Transverse colon (tissue), 4 donors: Measurements from ENCODE around the gene TXNDC17. TPM values are rescaled to one million over a fixed set of nuclear protein-coding genes. Genes with fewer than 3 reads are reported as not detected.
"Not testable (repeated sequence)": the region's sequence is repeated elsewhere in the genome, so short reads cannot be mapped to it uniquely, and the experiment has no call there.

Experiments
- DNase-seq: peaks from one replicate; pipeline ENCODE4 v3.0.0-alpha.2; 2019
- H3K27ac ChIP-seq, 4 donors: fragments of 200-600 bp; sonication (generic); 2 replicates each; pipeline ENCODE4 v1.5.1; 2016 to 2018; ENCODE audit warnings: inconsistent platforms in 4 of 4
- H3K27me3 ChIP-seq: fragments of 200-600 bp; sonication (generic); 2 replicates; pipeline ENCODE4 v1.5.1; 2017; ENCODE audit warnings: inconsistent platforms
- H3K36me3 ChIP-seq, 4 donors: fragments of 200-600 bp; sonication (generic); 2 replicates each; pipeline ENCODE4 v1.5.1; 2017 to 2019; ENCODE audit warnings: inconsistent platforms in 4 of 4
- H3K4me1 ChIP-seq, 4 donors: fragments of 200-600 bp; sonication (generic); 2 replicates each; pipeline ENCODE4 v1.5.1; 2017 to 2020; ENCODE audit warnings: inconsistent platforms in 4 of 4
- H3K4me3 ChIP-seq, 4 donors: fragments of 200-600 bp; sonication (generic); 1 replicate in 1 of 4; 2 replicates in 3 of 4; pipeline versions ENCODE4 v1.5.1 to v1.6.1; 2017 to 2019; ENCODE audit warnings: inconsistent platforms in 4 of 4
- H3K9me3 ChIP-seq, 2 donors: fragments of 200-600 bp; sonication (generic); 2 replicates each; pipeline ENCODE4 v1.5.1; 2017 to 2019; ENCODE audit warnings: inconsistent platforms in 2 of 2
- EP300 ChIP-seq: sonication (generic); formaldehyde crosslinking; IDR thresholded peaks from one replicate; pipeline ENCODE4 v1.6.1; 2017; ENCODE audit warnings: antibody characterized with exemption, low read depth
- POLR2A ChIP-seq: fragments of 450-650 bp; IDR thresholded peaks from one replicate; pipeline ENCODE4 v1.6.1; 2016; ENCODE audit warnings: antibody characterized with exemption, mild to moderate bottlenecking, moderate library complexity
- POLR2AphosphoS5 ChIP-seq, 3 donors: sonication (generic); formaldehyde crosslinking; IDR thresholded peaks; one replicate each; pipeline ENCODE4 v1.6.1; 2016; ENCODE audit warnings: antibody characterized with exemption in 3 of 3
- WGBS, 2 donors: methylation state at CpG; one replicate each; pipeline ENCODE4 v1.1.5; 2018; ENCODE audit warnings: low coverage in 1 of 2; 5-methylcytosine and 5-hydroxymethylcytosine counted together
- in situ Hi-C, 4 donors: fragments of 200-750 bp; cut with MboI; loops; one replicate each; pipeline versions ENCODE4 v1.15.0 to v1.15.1; 2017; ENCODE audit warnings: low sequenced_read_pairs in 3 of 4, low pct_ligation_motif_present in 1 of 4, low pct_unique_long_range_greater_than_20kb in 1 of 4
- intact Hi-C: fragments of 100-400 bp; cut with DNase I; formaldehyde crosslinking; loops from one replicate; pipeline ENCODE4 v1.15.1; 2023; ENCODE audit warnings: low total_unique reads
- total RNA-seq, 4 donors: library from RNA; depleted of rRNA; stranded (reverse); fragments of >200 nt; gene quantifications; one replicate each; pipeline ENCODE4 v1.1.0, GENCODE V29; 2016
- TF ChIP-seq, protein P1 (sequence below), 5 experiments: fragments of 200-600 bp in 3 of 5; fragments of 450-650 bp in 2 of 5; sonication (generic) in 3 of 5; IDR thresholded peaks; 1 replicate in 2 of 5; 2 replicates in 3 of 5; pipeline ENCODE4 v1.5.1; 2016 to 2017; ENCODE audit warnings: antibody characterized with exemption in 5 of 5, inconsistent platforms in 3 of 5, mild to moderate bottlenecking in 2 of 5, moderate library complexity in 1 of 5

The TXNDC17 gene
- total RNA-seq: 100 to 1,000 TPM in 3 of 4 donors, 10 to 100 TPM in 1; 60.2 to 439 (median 238) TPM

- peak within 1 kb of the TSS; percentile 85 to 94 (median 92) for H3K27ac ChIP-seq
- in situ Hi-C loops: loop anchor here (25.0 kb wide), 2 partner anchors 178 to 372 kb away; partner anchors contain the start of genes BCL6B (in 1 of the 4) and RNASEK (in 1 of the 4)
- H3K27me3 ChIP-seq: no peaks in the 10 kb centered on the region
- no peaks in the 10 kb centered on the region for H3K36me3 ChIP-seq
- intact Hi-C loops: no loop called here
- H3K4me1 ChIP-seq: peaks cover 20 to 33% (median 30%) of the 10 kb centered on the region in 4 donors
- H3K4me3 ChIP-seq: peak within 1 kb of the TSS; percentile 73 to 92 (median 78)
- 0% methylated on average over 35 of the region's 52 CpGs; no CpG with 5 or more reads in 1 of the 2 donors for WGBS, 2 donors
- no peaks in the 10 kb centered on the region for H3K9me3 ChIP-seq
- TF ChIP-seq, protein P1, sequence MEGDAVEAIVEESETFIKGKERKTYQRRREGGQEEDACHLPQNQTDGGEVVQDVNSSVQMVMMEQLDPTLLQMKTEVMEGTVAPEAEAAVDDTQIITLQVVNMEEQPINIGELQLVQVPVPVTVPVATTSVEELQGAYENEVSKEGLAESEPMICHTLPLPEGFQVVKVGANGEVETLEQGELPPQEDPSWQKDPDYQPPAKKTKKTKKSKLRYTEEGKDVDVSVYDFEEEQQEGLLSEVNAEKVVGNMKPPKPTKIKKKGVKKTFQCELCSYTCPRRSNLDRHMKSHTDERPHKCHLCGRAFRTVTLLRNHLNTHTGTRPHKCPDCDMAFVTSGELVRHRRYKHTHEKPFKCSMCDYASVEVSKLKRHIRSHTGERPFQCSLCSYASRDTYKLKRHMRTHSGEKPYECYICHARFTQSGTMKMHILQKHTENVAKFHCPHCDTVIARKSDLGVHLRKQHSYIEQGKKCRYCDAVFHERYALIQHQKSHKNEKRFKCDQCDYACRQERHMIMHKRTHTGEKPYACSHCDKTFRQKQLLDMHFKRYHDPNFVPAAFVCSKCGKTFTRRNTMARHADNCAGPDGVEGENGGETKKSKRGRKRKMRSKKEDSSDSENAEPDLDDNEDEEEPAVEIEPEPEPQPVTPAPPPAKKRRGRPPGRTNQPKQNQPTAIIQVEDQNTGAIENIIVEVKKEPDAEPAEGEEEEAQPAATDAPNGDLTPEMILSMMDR (IDR thresholded peaks at IDR 0.05): no peak
- peak; percentile 95 for TF ChIP-seq POLR2A
- TF ChIP-seq EP300: no peak
- TF ChIP-seq POLR2AphosphoS5 (IDR thresholded peaks at IDR 0.05): peak; percentile 95 to 98 (median 98)
- DNase-seq: peak; percentile 94
Observed at GRCh38 chr17:6640536-6641246, at the start of gene TXNDC17, which contains the start of gene KIAA0753. TSS of gene TXNDC17 (plus strand) at chr17:6641060. CDS start at chr17:6641083, 23 bp downstream. TSS of gene KIAA0753 (minus strand) at chr17:6640711. CDS start at chr17:6635103, 5,608 bp downstream.

- H3K4me3 ChIP-seq: no peak overlapping the region
- 64 to 69% methylated on average over 3 to 7 of the region's 7 CpGs for WGBS, 2 donors
- intact Hi-C loops (no loop called here), in situ Hi-C loops (no loop called here)
- H3K36me3 ChIP-seq: peaks cover 0 to 59% (median 26%) of the 10 kb centered on the region in 4 donors
- no peak for DNase-seq
- H3K27me3 ChIP-seq: no peaks in the 10 kb centered on the region
- TF ChIP-seq, protein P1 (IDR thresholded peaks at IDR 0.05): no peak
- no peak for TF ChIP-seq POLR2AphosphoS5 (IDR thresholded peaks at IDR 0.05)
- no peak for TF ChIP-seq EP300
- no peak for TF ChIP-seq POLR2A
- H3K27ac ChIP-seq: peak overlapping the region in 3 of 4 donors; percentile 8 to 25 (median 18)
- no peaks in the 10 kb centered on the region for H3K9me3 ChIP-seq
- H3K4me1 ChIP-seq: peaks cover 0 to 14% (median 7%) of the 10 kb centered on the region in 4 donors
Observed at GRCh38 chr17:6591599-6592158, 49.2 kb upstream of the TXNDC17 start.

GRCh38 chr17:6592173-6592572, 48.7 kb upstream of the TXNDC17 start:
- Histone ChIP-seq H3K36me3 (peaks cover 0 to 55% (median 24%) of the 10 kb centered on the region in 4 donors), H3K9me3 (no peaks in the 10 kb centered on the region), H3K4me3 (no peak overlapping the region), H3K4me1 (peaks cover 0 to 14% (median 7%) of the 10 kb centered on the region in 4 donors), H3K27me3 (no peaks in the 10 kb centered on the region), H3K27ac (peak overlapping the region in 3 of 4 donors; percentile 8 to 25 (median 18))
- intact Hi-C loops: no loop called here
- in situ Hi-C loops: no loop called here
- 55 to 57% methylated on average over 6 of the region's 6 CpGs for WGBS, 2 donors
- DNase-seq: no peak
- TF ChIP-seq POLR2AphosphoS5 (IDR thresholded peaks at IDR 0.05) (no peak), POLR2A (no peak), EP300 (no peak)
- TF ChIP-seq, protein P1 (IDR thresholded peaks at IDR 0.05): no peak

DNA sequence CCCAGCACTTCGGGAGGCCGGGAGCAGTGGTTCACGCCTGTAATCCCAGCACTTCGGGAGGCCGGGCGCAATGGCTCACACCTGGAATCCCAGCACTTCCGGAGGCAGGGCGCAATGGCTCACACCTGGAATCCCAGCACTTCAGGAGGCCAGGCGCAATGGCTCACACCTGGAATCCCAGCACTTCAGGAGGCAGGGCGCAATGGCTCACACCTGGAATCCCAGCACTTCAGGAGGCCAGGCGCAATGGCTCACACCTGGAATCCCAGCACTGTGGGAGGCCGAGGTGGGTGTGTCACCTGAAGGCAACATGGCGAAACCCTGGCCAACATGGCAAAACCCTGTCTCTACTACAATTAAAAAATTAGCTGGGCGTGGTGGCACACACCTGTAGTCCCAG, 47.5 kb upstream of the TXNDC17 start:
- intact Hi-C loops, H3K9me3 ChIP-seq, H3K27me3 ChIP-seq, DNase-seq, H3K27ac ChIP-seq, in situ Hi-C loops, H3K4me3 ChIP-seq: not testable (repeated sequence)
- 96% methylated on average over 14 of the region's 14 CpGs; no CpG with 5 or more reads in 1 of the 2 donors for WGBS, 2 donors
- Histone ChIP-seq H3K36me3 (peaks cover 0 to 44% (median 18%) of the 10 kb centered on the region in 4 donors), H3K4me1 (peaks cover 0 to 23% (median 14%) of the 10 kb centered on the region in 4 donors)
